H9 (cell line): Measurements from ENCODE around the gene RABGAP1L. TPM values are rescaled to one million over a fixed set of nuclear protein-coding genes. Genes with fewer than 3 reads are reported as not detected.

Experiments
- DNase-seq: peaks from one replicate; pipeline ENCODE4 v3.0.0-alpha.2; 2017
- H2AFZ ChIP-seq: one replicate; pipeline ENCODE4 v1.6.1; 2013; ENCODE audit warnings: mild to moderate bottlenecking, low read length, control low read depth, moderate library complexity
- H2AK5ac ChIP-seq: 2 replicates; pipeline ENCODE4 v1.6.1; 2013; ENCODE audit warnings: low read length, control low read depth, mixed read lengths; ENCODE audit not compliant: insufficient read length
- H2BK120ac ChIP-seq: one replicate; pipeline ENCODE4 v1.6.1; 2013; ENCODE audit warnings: low read depth, mild to moderate bottlenecking, low read length, control low read depth, inconsistent platforms; ENCODE audit not compliant: poor library complexity, severe bottlenecking
- H2BK12ac ChIP-seq: 2 replicates; pipeline ENCODE4 v1.6.1; 2013; ENCODE audit warnings: low read length, control low read depth, mixed read lengths, low read depth; ENCODE audit not compliant: insufficient read length
- H2BK15ac ChIP-seq: 2 replicates; pipeline ENCODE4 v1.6.1; 2013; ENCODE audit warnings: low read depth, low read length, control low read depth
- H2BK20ac ChIP-seq: one replicate; pipeline ENCODE4 v1.6.1; 2013; ENCODE audit warnings: low read depth, mild to moderate bottlenecking, low read length, control low read depth, inconsistent platforms; ENCODE audit not compliant: poor library complexity, severe bottlenecking
- H2BK5ac ChIP-seq: 2 replicates; pipeline ENCODE4 v1.6.1; 2013; ENCODE audit warnings: low read length, control low read depth, mixed read lengths; ENCODE audit not compliant: insufficient read length
- H3K14ac ChIP-seq: 2 replicates; pipeline ENCODE4 v1.6.1; 2013; ENCODE audit warnings: low read length, control low read depth; ENCODE audit not compliant: insufficient read depth
- H3K18ac ChIP-seq: 2 replicates; pipeline ENCODE4 v1.6.1; 2013; ENCODE audit warnings: low read depth, mild to moderate bottlenecking, mixed read lengths, low read length, control low read depth; ENCODE audit not compliant: insufficient read length
- H3K23ac ChIP-seq: 2 replicates; pipeline ENCODE4 v1.6.1; 2013; ENCODE audit warnings: low read length, control low read depth, mixed read lengths, low read depth; ENCODE audit not compliant: insufficient read length
- H3K23me2 ChIP-seq: 2 replicates; pipeline ENCODE4 v1.6.1; 2013; ENCODE audit warnings: low read depth, mild to moderate bottlenecking, mixed read lengths, low read length, control low read depth; ENCODE audit not compliant: insufficient read length, poor library complexity, severe bottlenecking
- H3K27ac ChIP-seq: 2 replicates; pipeline ENCODE4 v1.5.1; 2013; ENCODE audit warnings: low read length, control low read depth, mixed read lengths, low read depth; ENCODE audit not compliant: insufficient read length
- H3K27me3 ChIP-seq: 2 replicates; pipeline ENCODE4 v1.6.1; 2013; ENCODE audit warnings: low read length, control low read depth, inconsistent platforms; ENCODE audit not compliant: insufficient read depth
- H3K4ac ChIP-seq: 2 replicates; pipeline ENCODE4 v1.6.1; 2013; ENCODE audit warnings: low read depth, mild to moderate bottlenecking, control low read depth, inconsistent platforms, low read length, moderate library complexity
- H3K4me1 ChIP-seq: 2 replicates; pipeline ENCODE4 v1.6.1; 2013; ENCODE audit warnings: low read length, control low read depth, inconsistent platforms; ENCODE audit not compliant: insufficient read depth
- H3K4me2 ChIP-seq: 2 replicates; pipeline ENCODE4 v1.6.1; 2013; ENCODE audit warnings: low read length, control low read depth, mixed read lengths; ENCODE audit not compliant: insufficient read length, insufficient read depth
- H3K56ac ChIP-seq: 2 replicates; pipeline ENCODE4 v1.6.1; 2013; ENCODE audit warnings: low read depth, mild to moderate bottlenecking, mixed read lengths, low read length, control low read depth; ENCODE audit not compliant: insufficient read length
- H3K79me1 ChIP-seq: 2 replicates; pipeline ENCODE4 v1.6.1; 2013; ENCODE audit warnings: low read depth, mild to moderate bottlenecking, moderate library complexity, low read length, control low read depth, inconsistent platforms; ENCODE audit not compliant: insufficient read depth, poor library complexity, severe bottlenecking
- H3K79me2 ChIP-seq: 2 replicates; pipeline ENCODE4 v1.6.1; 2013; ENCODE audit warnings: low read length, control low read depth, inconsistent platforms; ENCODE audit not compliant: insufficient read depth
- H3K9ac ChIP-seq: 2 replicates; pipeline ENCODE4 v1.6.1; 2013; ENCODE audit warnings: low read length, control low read depth, mixed read lengths; ENCODE audit not compliant: insufficient read length; ENCODE audit errors: extremely low read depth
- H3K9me3 ChIP-seq: one replicate; pipeline ENCODE4 v1.6.1; 2013; ENCODE audit warnings: low read depth, low read length, inconsistent platforms; ENCODE audit not compliant: control insufficient read depth
- H3T11ph ChIP-seq: one replicate; pipeline ENCODE4 v1.6.1; 2013; ENCODE audit warnings: mild to moderate bottlenecking, low read length, control low read depth, inconsistent platforms
- H4K20me1 ChIP-seq: one replicate; pipeline ENCODE4 v1.6.1; 2013; ENCODE audit not compliant: control insufficient read depth, insufficient read length, insufficient read depth
- H4K5ac ChIP-seq: 2 replicates; pipeline ENCODE4 v1.6.1; 2013; ENCODE audit warnings: low read depth, mild to moderate bottlenecking, mixed read lengths, low read length, control low read depth; ENCODE audit not compliant: insufficient read length
- H4K8ac ChIP-seq: replicated peaks from 2 replicates; pipeline ENCODE4 v1.6.1; 2013; ENCODE audit warnings: low read length, control low read depth, mixed read lengths, low read depth; ENCODE audit not compliant: insufficient read length
- H4K91ac ChIP-seq: 2 replicates; pipeline ENCODE4 v1.6.1; 2013; ENCODE audit warnings: low read depth, mild to moderate bottlenecking, moderate library complexity, mixed read lengths, low read length, control low read depth; ENCODE audit not compliant: insufficient read length
- H3K27ac Mint-ChIP-seq, 3 experiments: 2 replicates in 2 of 3; 3 replicates in 1 of 3; pipeline ENCODE4 v1.8.0; 2020 to 2021; ENCODE audit warnings: mixed read lengths in 3 of 3, mild to moderate bottlenecking in 1 of 3, moderate library complexity in 1 of 3
- H3K27me3 Mint-ChIP-seq: 2 replicates; pipeline ENCODE4 v1.8.0; 2021; ENCODE audit warnings: low read depth, mild to moderate bottlenecking, moderate library complexity, mixed read lengths
- H3K36me3 Mint-ChIP-seq, 3 experiments: 2 replicates in 2 of 3; 3 replicates in 1 of 3; pipeline ENCODE4 v1.8.0; 2020 to 2021; ENCODE audit warnings: low read depth in 3 of 3, mixed read lengths in 3 of 3; ENCODE audit not compliant: insufficient read depth in 1 of 3
- H3K4me1 Mint-ChIP-seq, 2 experiments: 2 replicates each; pipeline ENCODE4 v1.8.0; 2020; ENCODE audit warnings: mixed read lengths in 2 of 2
- H3K4me3 Mint-ChIP-seq, 2 experiments: 2 replicates in 1 of 2; 3 replicates in 1 of 2; pipeline ENCODE4 v1.8.0; 2020 to 2021; ENCODE audit warnings: mild to moderate bottlenecking in 2 of 2, mixed read lengths in 2 of 2, moderate library complexity in 1 of 2
- H3K9me3 Mint-ChIP-seq, 2 experiments: 2 replicates in 1 of 2; 3 replicates in 1 of 2; pipeline ENCODE4 v1.8.0; 2020; ENCODE audit warnings: mild to moderate bottlenecking in 2 of 2, mixed read lengths in 2 of 2, moderate library complexity in 1 of 2
- WGBS: extraction: QIAGEN DNeasy Blood & Tissue Kit; methylation state at CpG from one replicate; pipeline ENCODE4 v1.1.7; 2013; ENCODE audit warnings: missing lambda C conversion rate, low lambda C conversion rate, mixed read lengths; ENCODE audit not compliant: insufficient read length; ENCODE audit errors: extremely low coverage; 5-methylcytosine and 5-hydroxymethylcytosine counted together
- total RNA-seq: library from RNA; stranded (reverse); gene quantifications from 2 replicates; pipeline ENCODE4 v1.2.1, GENCODE V29; 2021
- TF ChIP-seq, protein P1 (sequence below): fragments of 200-600 bp; sonication (generic); conservative IDR thresholded peaks from 3 replicates; pipeline ENCODE4 v1.8.0; 2021; ENCODE audit warnings: antibody characterized with exemption, mild to moderate bottlenecking

The RABGAP1L gene
- total RNA-seq, 1 experiment from 2014 or later: 147 TPM

DNA sequence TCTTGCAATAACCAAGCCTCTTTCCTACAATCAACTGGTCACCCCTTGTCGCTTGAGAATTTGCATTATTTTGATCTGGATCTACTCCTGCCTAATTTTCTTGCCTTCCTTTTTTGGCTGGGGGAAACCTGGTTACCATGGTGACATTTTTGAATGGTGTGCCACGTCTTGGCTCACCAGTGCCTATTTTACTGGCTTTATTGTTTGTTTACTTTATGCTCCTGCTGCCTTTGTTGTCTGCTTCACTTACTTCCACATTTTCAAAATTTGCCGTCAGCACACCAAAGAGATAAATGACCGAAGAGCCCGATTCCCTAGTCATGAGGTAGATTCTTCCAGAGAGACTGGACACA, 289.2 kb downstream of the RABGAP1L start:
- H3K23me2 ChIP-seq: no peaks in the 10 kb centered on the region
- no peak overlapping the region for H3T11ph ChIP-seq
- TF ChIP-seq, protein P1, sequence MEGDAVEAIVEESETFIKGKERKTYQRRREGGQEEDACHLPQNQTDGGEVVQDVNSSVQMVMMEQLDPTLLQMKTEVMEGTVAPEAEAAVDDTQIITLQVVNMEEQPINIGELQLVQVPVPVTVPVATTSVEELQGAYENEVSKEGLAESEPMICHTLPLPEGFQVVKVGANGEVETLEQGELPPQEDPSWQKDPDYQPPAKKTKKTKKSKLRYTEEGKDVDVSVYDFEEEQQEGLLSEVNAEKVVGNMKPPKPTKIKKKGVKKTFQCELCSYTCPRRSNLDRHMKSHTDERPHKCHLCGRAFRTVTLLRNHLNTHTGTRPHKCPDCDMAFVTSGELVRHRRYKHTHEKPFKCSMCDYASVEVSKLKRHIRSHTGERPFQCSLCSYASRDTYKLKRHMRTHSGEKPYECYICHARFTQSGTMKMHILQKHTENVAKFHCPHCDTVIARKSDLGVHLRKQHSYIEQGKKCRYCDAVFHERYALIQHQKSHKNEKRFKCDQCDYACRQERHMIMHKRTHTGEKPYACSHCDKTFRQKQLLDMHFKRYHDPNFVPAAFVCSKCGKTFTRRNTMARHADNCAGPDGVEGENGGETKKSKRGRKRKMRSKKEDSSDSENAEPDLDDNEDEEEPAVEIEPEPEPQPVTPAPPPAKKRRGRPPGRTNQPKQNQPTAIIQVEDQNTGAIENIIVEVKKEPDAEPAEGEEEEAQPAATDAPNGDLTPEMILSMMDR: no peak
- no peaks in the 10 kb centered on the region for H3K27me3 ChIP-seq
- no peaks in the 10 kb centered on the region for H3K79me1 ChIP-seq
- no peak for DNase-seq
- no peak overlapping the region for H4K91ac ChIP-seq
- H3K4ac ChIP-seq: no peak overlapping the region
- no peaks in the 10 kb centered on the region for H4K20me1 ChIP-seq
- H2BK120ac ChIP-seq: no peak overlapping the region
- H2BK15ac ChIP-seq: no peak overlapping the region
- no peak overlapping the region for H3K23ac ChIP-seq
- no peak overlapping the region for H3K4me3 Mint-ChIP-seq
- no peaks in the 10 kb centered on the region for H3K79me2 ChIP-seq
- no peak overlapping the region for H2BK5ac ChIP-seq
- no peak overlapping the region for H2AK5ac ChIP-seq
- no peak overlapping the region for H3K4me2 ChIP-seq
- no peak overlapping the region for H3K9ac ChIP-seq
- no peaks in the 10 kb centered on the region; the same call in 1 of the 2 replicates for H3K4me1 ChIP-seq
- no peak overlapping the region for H2AFZ ChIP-seq
- no peak overlapping the region for H3K14ac ChIP-seq
- H3K27me3 Mint-ChIP-seq: no peaks in the 10 kb centered on the region
- no CpG with 5 or more reads among the region's 5 CpGs for WGBS
- H3K56ac ChIP-seq: no peak overlapping the region
- H3K27ac Mint-ChIP-seq: no peak overlapping the region; a peak in 1 of 7 replicates
- H3K9me3 Mint-ChIP-seq: no peaks in the 10 kb centered on the region
- no peak overlapping the region for H4K5ac ChIP-seq
- no peak overlapping the region for H2BK12ac ChIP-seq
- H2BK20ac ChIP-seq: no peak overlapping the region
- H3K18ac ChIP-seq: no peak overlapping the region
- no peak overlapping the region for H3K27ac ChIP-seq
- no peak overlapping the region for H4K8ac ChIP-seq
- peaks cover 0 to 23% of the 10 kb centered on the region in 2 experiments; a peak in 2 of 4 replicates for H3K4me1 Mint-ChIP-seq
- no peaks in the 10 kb centered on the region for H3K9me3 ChIP-seq
- no peaks in the 10 kb centered on the region for H3K36me3 Mint-ChIP-seq
